Left ventricle myocardium inferior (tissue), 1 donor: ENCODE results near the gene SLC6A5. TPM values are rescaled to one million over a fixed set of nuclear protein-coding genes. Genes with fewer than 3 reads are reported as not detected.
"Not testable (repeated sequence)": the region's sequence is repeated elsewhere in the genome, so short reads cannot be mapped to it uniquely, and the experiment has no call there.

ENCODE experiments used
- DNase-seq: peaks from one replicate; pipeline ENCODE4 v3.0.0-alpha.2; 2020
- H3K27ac ChIP-seq: fragments of 200-600 bp; replicated peaks from 2 replicates; pipeline ENCODE4 v1.8.0; 2021
- H3K27me3 ChIP-seq: fragments of 200-600 bp; 2 replicates; pipeline ENCODE4 v1.8.0; 2021; ENCODE audit warnings: low read depth
- H3K36me3 ChIP-seq: fragments of 200-600 bp; 2 replicates; pipeline ENCODE4 v1.8.0; 2021
- H3K4me1 ChIP-seq: fragments of 200-600 bp; 2 replicates; pipeline ENCODE4 v1.8.0; 2021
- H3K4me3 ChIP-seq: fragments of 200-600 bp; 2 replicates; pipeline ENCODE4 v1.8.0; 2021; ENCODE audit warnings: mild to moderate bottlenecking, moderate library complexity
- H3K9me3 ChIP-seq: fragments of 200-600 bp; replicated peaks from 2 replicates; pipeline ENCODE4 v1.8.0; 2021
- intact Hi-C: fragments of 100-400 bp; cut with micrococcal nuclease; formaldehyde crosslinking; loops from one replicate; pipeline ENCODE4 v1.11.0; 2022
- total RNA-seq: library from RNA; stranded (reverse); fragmentation: NEBNext Ultra II Directional; extraction: Animal tissue kit (Norgen Biotek cat#: 25700); gene quantifications from one replicate; pipeline ENCODE4 v1.2.1, GENCODE V29; 2021
- TF ChIP-seq, protein P1 (sequence below): fragments of 200-600 bp; IDR thresholded peaks from 2 replicates; pipeline ENCODE4 v1.8.0; 2021; ENCODE audit warnings: antibody characterized with exemption, mild to moderate bottlenecking, borderline replicate concordance
- donor health status: DM: no; HTN: yes; CAD: no; lungs with severe emphysema.

The SLC6A5 gene
- total RNA-seq, 1 donor from 2014 or later = not detected

DNA sequence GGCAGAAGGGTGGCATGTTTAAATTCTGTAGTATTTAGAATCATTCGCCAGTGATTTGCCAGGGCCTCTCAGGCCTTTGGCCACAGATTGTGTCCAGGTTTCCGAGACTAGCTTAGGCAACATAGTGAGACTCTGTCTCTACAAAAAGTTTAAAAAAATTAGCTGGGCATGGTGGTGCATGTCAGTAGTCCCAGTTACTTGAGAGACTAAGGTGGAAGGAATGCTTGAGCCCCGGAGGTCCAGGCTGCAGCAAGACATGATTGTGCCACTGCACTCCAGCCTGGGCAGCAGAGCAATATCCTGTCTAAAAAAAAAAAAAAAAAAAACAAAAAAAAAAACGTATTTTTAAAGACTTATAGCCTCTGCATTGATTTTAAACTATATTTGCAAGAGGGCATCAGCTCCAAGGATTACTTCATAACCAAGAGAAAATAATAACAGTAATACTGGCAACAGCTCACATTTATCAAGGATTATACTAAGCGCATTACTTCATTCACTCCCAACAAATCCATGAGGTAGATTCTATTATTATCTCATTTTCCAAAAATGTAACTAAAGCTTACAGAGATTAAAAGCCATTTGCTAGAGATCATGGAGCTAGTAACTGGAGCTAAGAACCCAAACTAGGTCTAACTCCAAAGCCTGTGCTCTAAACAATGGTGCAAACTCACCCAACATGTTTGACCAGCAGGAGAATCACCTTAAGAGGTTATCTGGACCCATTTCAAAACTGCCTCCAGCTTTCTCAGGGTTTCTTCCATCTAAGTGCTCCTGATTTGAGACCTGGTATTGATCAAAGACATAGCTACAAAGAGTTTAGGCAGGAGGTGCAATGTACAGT, 32.6 kb upstream of the SLC6A5 start:
- no peak overlapping the region for H3K27ac ChIP-seq

DNA sequence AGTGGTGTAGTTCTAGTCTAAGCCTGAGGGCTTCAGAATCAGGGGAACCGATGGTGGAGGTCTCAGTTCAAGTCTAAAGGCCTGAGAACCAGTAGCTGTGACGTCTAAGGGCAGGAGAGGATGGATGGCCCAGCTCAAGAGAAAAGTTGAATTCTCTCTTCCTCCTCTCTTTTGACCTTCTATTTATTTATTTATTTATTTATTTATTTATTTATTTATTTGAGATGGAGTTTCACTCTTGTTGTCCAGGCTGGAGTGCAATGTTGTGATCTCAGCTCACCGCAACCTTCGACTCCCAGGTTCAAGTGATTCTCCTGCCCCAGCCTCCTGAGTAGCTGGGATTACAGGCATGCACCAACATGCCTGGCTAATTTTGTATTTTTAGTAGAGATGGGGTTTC, 19.7 kb upstream of the SLC6A5 start:
- H3K9me3 ChIP-seq, H3K4me3 ChIP-seq, H3K4me1 ChIP-seq, H3K36me3 ChIP-seq, H3K27me3 ChIP-seq, H3K27ac ChIP-seq, intact Hi-C loops, DNase-seq: not testable (repeated sequence)

More for the DNA sequence above, 32.6 kb upstream of the SLC6A5 start:
- H3K4me3 ChIP-seq = no peak overlapping the region
- intact Hi-C loops = no loop called here
- H3K27me3 ChIP-seq = no peaks in the 10 kb centered on the region
- TF ChIP-seq, protein P1, sequence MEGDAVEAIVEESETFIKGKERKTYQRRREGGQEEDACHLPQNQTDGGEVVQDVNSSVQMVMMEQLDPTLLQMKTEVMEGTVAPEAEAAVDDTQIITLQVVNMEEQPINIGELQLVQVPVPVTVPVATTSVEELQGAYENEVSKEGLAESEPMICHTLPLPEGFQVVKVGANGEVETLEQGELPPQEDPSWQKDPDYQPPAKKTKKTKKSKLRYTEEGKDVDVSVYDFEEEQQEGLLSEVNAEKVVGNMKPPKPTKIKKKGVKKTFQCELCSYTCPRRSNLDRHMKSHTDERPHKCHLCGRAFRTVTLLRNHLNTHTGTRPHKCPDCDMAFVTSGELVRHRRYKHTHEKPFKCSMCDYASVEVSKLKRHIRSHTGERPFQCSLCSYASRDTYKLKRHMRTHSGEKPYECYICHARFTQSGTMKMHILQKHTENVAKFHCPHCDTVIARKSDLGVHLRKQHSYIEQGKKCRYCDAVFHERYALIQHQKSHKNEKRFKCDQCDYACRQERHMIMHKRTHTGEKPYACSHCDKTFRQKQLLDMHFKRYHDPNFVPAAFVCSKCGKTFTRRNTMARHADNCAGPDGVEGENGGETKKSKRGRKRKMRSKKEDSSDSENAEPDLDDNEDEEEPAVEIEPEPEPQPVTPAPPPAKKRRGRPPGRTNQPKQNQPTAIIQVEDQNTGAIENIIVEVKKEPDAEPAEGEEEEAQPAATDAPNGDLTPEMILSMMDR = no peak
- DNase-seq = no peak
- H3K4me1 ChIP-seq = peaks cover 24% of the 10 kb centered on the region
- no peaks in the 10 kb centered on the region for H3K36me3 ChIP-seq
- H3K9me3 ChIP-seq = no peaks in the 10 kb centered on the region

DNA sequence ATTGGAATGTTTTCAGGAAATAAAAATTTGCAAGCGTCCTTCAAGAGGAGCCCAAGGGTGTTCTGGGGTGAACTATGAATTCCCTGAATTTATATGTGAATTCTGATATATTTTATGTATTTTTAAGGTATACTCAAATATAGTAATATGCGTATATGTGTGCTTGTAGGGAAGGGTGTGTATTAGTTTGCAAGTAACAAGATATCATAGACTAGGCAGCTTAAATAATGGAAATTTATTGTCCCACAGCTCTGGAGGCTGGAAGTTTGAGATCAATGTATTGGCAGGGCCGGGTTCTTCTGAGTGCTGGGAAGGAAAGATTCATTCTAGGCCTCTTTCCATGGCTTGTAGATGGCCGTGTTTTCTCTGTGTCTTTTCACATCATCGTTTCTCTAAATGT, 16.2 kb upstream of the SLC6A5 start:
- H3K36me3 ChIP-seq = no peaks in the 10 kb centered on the region
- no peaks in the 10 kb centered on the region for H3K9me3 ChIP-seq
- H3K27ac ChIP-seq = no peak overlapping the region
- TF ChIP-seq, protein P1 = no peak
- no peak overlapping the region for H3K4me3 ChIP-seq
- H3K4me1 ChIP-seq = no peaks in the 10 kb centered on the region
- H3K27me3 ChIP-seq = peaks cover 7% of the 10 kb centered on the region
- intact Hi-C loops = no loop called here
- DNase-seq = no peak

GRCh38 chr11:20584093-20584774, 15.2 kb upstream of the SLC6A5 start:
- Histone ChIP-seq H3K4me3 (no peak overlapping the region), H3K27me3 (peaks cover 17% of the 10 kb centered on the region), H3K36me3 (no peaks in the 10 kb centered on the region), H3K9me3 (no peaks in the 10 kb centered on the region), H3K4me1 (no peaks in the 10 kb centered on the region), H3K27ac (no peak overlapping the region)
- no peak for DNase-seq
- TF ChIP-seq, protein P1 = no peak
- intact Hi-C loops = no loop called here

DNA sequence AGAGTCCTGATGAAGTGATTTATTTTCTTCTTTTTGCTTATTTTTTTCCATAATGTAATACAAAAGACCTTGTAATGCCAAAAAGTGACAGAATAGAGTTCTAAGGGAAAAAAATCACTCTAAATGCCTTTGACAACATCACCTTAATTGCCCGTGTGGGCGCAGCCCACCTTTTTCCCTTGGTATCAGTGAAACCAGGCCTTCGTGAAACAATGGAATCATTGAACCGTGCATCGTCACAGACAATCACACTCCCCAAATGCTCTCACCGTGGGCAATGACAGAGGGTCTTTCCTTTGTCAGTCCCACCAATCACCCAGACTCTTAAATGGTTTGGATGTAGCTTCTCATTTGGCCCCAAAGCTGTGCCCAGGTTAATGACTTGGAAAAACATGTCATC, 9.6 kb upstream of the SLC6A5 start:
- Histone ChIP-seq H3K36me3 (no peaks in the 10 kb centered on the region), H3K9me3 (no peaks in the 10 kb centered on the region), H3K4me3 (no peak overlapping the region), H3K27me3 (peaks cover 63% of the 10 kb centered on the region), H3K4me1 (no peaks in the 10 kb centered on the region), H3K27ac (no peak overlapping the region)
- DNase-seq = no peak
- intact Hi-C loops = no loop called here
- TF ChIP-seq, protein P1 = no peak

GRCh38 chr11:20590381-20590780, 9.0 kb upstream of the SLC6A5 start:
- H3K4me1 ChIP-seq = no peaks in the 10 kb centered on the region
- intact Hi-C loops = no loop called here
- no peak for DNase-seq
- TF ChIP-seq, protein P1 = no peak
- H3K9me3 ChIP-seq = no peaks in the 10 kb centered on the region
- peaks cover 69% of the 10 kb centered on the region for H3K27me3 ChIP-seq
- H3K27ac ChIP-seq = no peak overlapping the region
- no peak overlapping the region for H3K4me3 ChIP-seq
- no peaks in the 10 kb centered on the region for H3K36me3 ChIP-seq
